GM10266 (cell line): Measurements from ENCODE around the gene PRDM10.

Experiments used
- DNase-seq: peaks from one replicate; pipeline ENCODE4 v3.0.0; 2012; ENCODE audit errors: extremely low spot score
- TF ChIP-seq, protein P1 (sequence below): IDR thresholded peaks from 2 replicates; pipeline ENCODE4 v1.5.1; 2012; ENCODE audit warnings: mild to moderate bottlenecking, low read depth; ENCODE audit not compliant: control insufficient read depth, insufficient read depth; ENCODE audit errors: missing control alignments

The PRDM10 gene, protein sequence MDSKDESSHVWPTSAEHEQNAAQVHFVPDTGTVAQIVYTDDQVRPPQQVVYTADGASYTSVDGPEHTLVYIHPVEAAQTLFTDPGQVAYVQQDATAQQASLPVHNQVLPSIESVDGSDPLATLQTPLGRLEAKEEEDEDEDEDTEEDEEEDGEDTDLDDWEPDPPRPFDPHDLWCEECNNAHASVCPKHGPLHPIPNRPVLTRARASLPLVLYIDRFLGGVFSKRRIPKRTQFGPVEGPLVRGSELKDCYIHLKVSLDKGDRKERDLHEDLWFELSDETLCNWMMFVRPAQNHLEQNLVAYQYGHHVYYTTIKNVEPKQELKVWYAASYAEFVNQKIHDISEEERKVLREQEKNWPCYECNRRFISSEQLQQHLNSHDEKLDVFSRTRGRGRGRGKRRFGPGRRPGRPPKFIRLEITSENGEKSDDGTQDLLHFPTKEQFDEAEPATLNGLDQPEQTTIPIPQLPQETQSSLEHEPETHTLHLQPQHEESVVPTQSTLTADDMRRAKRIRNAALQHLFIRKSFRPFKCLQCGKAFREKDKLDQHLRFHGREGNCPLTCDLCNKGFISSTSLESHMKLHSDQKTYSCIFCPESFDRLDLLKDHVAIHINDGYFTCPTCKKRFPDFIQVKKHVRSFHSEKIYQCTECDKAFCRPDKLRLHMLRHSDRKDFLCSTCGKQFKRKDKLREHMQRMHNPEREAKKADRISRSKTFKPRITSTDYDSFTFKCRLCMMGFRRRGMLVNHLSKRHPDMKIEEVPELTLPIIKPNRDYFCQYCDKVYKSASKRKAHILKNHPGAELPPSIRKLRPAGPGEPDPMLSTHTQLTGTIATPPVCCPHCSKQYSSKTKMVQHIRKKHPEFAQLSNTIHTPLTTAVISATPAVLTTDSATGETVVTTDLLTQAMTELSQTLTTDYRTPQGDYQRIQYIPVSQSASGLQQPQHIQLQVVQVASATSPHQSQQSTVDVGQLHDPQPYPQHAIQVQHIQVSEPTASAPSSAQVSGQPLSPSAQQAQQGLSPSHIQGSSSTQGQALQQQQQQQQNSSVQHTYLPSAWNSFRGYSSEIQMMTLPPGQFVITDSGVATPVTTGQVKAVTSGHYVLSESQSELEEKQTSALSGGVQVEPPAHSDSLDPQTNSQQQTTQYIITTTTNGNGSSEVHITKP

DNA sequence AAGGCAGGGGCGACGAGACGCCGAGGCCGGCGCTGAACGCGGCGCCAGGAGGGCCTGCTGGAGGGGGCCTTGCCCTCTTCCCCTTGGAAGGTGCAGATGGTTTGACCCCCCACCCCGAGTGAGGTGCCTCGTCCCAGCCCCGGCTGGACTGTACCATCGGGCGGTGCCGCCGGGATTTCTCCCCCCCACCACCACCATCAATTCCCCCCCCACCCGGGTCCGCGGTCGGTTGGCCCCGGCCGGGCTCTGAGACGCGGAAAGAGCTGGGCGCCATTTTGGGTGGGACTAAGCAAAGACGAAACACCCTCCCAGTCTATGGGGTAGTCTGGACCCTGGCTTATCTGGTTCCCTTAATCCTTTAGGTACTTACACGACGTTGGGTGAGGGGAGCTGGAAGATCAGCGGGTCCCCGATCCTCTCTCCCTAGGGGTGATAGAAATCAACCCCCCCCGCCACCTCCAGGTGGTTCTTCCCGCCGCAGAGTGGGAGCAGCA, at the start of gene PRDM10:
TSS of gene PRDM10 (minus strand) at position 484 of the 494 bp plus-strand sequence. CDS start 41,871 bp downstream, outside the sequence.
- DNase-seq = peak; percentile 95
- TF ChIP-seq, protein P1, sequence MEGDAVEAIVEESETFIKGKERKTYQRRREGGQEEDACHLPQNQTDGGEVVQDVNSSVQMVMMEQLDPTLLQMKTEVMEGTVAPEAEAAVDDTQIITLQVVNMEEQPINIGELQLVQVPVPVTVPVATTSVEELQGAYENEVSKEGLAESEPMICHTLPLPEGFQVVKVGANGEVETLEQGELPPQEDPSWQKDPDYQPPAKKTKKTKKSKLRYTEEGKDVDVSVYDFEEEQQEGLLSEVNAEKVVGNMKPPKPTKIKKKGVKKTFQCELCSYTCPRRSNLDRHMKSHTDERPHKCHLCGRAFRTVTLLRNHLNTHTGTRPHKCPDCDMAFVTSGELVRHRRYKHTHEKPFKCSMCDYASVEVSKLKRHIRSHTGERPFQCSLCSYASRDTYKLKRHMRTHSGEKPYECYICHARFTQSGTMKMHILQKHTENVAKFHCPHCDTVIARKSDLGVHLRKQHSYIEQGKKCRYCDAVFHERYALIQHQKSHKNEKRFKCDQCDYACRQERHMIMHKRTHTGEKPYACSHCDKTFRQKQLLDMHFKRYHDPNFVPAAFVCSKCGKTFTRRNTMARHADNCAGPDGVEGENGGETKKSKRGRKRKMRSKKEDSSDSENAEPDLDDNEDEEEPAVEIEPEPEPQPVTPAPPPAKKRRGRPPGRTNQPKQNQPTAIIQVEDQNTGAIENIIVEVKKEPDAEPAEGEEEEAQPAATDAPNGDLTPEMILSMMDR = no peak

- no peak for DNase-seq
- TF ChIP-seq, protein P1 = no peak
Observed at GRCh38 chr11:130051082-130051481, 48.4 kb upstream of the PRDM10 start.

GRCh38 chr11:130050257-130050656, 47.6 kb upstream of the PRDM10 start:
- TF ChIP-seq, protein P1 = no peak
- no peak for DNase-seq

- no peak for DNase-seq
- TF ChIP-seq, protein P1 = no peak
Observed at GRCh38 chr11:130049328-130049771, 46.7 kb upstream of the PRDM10 start.

- no peak for DNase-seq
- TF ChIP-seq, protein P1 = no peak
Observed at GRCh38 chr11:130047141-130047540, 44.5 kb upstream of the PRDM10 start.

DNA sequence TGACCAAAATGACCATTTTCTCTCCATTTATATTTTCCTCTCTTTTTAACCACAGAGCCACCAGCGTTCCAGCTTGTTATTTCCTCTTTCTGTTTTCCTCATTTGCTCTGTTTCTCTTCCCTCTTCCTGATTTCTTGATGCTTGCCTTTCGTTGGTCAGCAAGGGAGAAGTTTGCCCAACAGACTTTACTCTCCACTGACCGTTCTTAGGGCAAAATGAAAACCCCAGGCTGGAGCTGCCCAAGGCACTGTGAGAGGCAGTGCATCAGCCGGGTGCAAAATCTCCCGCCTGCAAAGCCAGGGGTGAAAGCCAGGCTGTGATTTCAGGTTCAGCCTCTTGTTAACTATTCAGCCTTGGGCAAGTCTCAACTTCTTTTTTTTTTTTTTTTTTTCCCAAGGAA, 40.9 kb upstream of the PRDM10 start:
- DNase-seq = no peak
- TF ChIP-seq, protein P1 = no peak
